Prostate gland (tissue), 2 donors: ENCODE measurements around the gene SRGAP3.

Experiments used
- POLR2A ChIP-seq: fragments of 450-650 bp; IDR thresholded peaks from one replicate; pipeline ENCODE4 v1.6.1; 2016; ENCODE audit warnings: antibody characterized with exemption, mild to moderate bottlenecking
- POLR2AphosphoS5 ChIP-seq: sonication (generic); formaldehyde crosslinking; IDR thresholded peaks from one replicate; pipeline ENCODE4 v1.6.1; 2017; ENCODE audit warnings: antibody characterized with exemption
- TF ChIP-seq, protein P1 (sequence below), 4 experiments: fragments of 200-600 bp in 2 of 4; fragments of 450-650 bp in 2 of 4; sonication (generic) in 2 of 4; IDR thresholded peaks; 1 replicate in 3 of 4; 2 replicates in 1 of 4; pipeline ENCODE4 v1.5.1; 2016 to 2019; ENCODE audit warnings: antibody characterized with exemption in 4 of 4, mild to moderate bottlenecking in 2 of 4, moderate library complexity in 2 of 4

DNA sequence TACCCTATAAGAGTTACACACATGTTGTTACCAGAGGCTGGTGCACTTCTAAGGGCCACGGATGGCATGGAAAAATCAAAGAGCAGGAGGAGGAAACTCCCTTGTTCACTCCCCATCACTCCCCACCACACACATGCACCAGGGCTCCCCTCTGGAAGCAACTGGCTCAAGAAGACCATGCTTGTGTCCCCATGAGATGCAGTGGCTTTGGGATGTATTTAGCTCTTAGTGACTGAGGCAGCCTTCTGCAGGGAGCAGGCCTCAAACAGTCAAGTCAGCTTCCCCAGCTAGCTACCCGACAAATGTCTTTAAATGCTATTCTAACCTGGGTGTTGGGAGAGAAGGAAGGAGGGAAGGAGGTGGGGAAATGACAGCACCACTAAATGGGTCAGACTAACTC is 253.2 kb downstream of the SRGAP3 start:
- TF ChIP-seq, protein P1, sequence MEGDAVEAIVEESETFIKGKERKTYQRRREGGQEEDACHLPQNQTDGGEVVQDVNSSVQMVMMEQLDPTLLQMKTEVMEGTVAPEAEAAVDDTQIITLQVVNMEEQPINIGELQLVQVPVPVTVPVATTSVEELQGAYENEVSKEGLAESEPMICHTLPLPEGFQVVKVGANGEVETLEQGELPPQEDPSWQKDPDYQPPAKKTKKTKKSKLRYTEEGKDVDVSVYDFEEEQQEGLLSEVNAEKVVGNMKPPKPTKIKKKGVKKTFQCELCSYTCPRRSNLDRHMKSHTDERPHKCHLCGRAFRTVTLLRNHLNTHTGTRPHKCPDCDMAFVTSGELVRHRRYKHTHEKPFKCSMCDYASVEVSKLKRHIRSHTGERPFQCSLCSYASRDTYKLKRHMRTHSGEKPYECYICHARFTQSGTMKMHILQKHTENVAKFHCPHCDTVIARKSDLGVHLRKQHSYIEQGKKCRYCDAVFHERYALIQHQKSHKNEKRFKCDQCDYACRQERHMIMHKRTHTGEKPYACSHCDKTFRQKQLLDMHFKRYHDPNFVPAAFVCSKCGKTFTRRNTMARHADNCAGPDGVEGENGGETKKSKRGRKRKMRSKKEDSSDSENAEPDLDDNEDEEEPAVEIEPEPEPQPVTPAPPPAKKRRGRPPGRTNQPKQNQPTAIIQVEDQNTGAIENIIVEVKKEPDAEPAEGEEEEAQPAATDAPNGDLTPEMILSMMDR (IDR thresholded peaks at IDR 0.05), result no peak
- no peak for TF ChIP-seq POLR2A
- TF ChIP-seq POLR2AphosphoS5, result no peak
